ENCODE measurements around the gene SRXN1.
"Not testable (repeated sequence)": the region's sequence is repeated elsewhere in the genome, so short reads cannot be mapped to it uniquely, and the experiment has no call there.

SRXN1 gene

DNA sequence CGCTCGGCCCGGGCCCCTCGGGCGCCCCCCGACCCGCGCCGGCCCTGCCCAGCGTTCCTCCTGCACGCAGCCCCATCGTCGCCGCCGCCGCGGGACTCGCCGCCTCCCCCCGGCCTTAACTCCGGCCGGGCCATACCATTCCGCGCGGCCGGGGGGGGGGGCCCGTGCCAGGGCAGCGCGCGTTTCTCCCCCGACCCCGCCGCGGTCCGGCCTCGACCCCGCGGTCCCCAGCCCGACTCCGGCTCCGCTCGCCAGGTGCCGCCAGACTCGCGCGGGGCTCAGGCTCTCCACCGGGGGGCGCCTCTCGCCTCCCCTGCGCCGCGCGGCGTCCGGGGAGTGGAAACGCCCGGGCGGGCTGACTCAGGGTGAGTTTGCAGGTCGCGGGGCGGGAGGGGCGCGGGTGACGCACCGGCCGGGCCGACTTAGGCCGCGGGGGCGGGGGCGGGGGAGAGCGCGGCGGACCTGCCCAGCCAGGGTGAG, at the start of gene SRXN1:
TSS of gene SRXN1 (minus strand) at position 91 of the 480 bp plus-strand sequence. CDS start at position 76, 15 bp downstream.
- peak; percentile 79 for DNase-seq (ENCODE audit: low read depth)

DNA sequence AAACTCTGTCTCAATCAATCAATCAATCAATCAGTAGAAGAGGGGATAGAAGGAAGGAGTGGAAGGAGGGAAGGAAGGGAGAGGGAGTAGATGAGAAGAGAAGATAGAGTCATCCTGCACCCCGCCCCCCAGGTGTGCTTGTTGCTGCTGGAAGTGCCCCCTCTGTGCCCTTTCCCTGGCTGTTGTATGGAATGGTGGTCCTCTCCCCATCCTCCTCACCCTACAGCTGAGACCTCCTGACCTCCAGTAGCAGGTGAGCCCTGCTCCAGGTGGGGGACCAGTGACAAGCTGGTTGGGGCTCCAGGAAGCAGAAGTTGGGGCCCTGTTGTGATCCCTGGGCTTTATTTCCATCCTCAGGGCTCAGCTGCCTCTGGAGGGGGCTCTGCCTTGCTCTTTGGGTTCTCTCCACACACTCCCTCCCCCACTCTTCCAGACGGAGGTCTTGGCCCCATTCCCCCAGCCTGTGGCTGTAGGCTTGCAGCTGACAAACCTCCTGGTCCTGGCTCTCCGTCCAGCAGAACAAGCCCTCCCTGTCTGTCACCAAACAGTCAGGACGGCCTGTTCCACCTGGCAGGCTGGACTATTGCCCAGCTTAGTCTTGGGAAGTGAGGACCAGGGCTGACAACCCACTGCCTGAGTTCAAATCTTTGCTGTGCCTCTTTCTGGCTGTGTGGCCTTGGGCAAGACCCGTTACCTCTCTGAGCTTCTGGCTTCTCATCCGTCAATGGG, 48.6 kb upstream of the SRXN1 start:
- no peak for DNase-seq (ENCODE audit: low read depth)

DNA sequence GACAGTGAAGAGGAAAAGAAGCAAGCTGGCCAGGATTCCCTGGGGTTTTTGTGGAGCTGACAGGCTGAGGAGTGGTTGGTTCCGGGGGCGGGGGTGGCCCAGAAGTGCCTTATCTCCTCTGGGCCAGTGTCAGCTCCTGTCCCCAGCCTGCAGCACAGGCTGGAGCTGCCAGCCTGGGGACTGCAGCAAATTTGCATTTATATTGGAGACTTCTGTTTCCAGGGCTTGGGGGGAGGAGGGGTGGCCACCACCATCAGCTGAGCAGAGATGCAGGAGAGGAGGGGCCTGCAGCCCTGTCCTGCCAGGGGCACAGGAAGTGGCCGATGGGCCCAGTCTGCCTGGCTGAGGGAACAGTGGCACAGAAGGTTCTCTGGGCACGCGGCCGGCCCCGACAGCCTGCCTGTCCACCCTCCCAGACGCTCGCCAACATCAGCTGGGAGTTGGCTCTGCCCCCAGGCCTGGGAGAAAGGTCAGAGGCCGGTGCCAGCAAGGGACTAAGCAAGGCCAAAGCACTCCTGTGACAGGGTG, 46.9 kb upstream of the SRXN1 start:
- DNase-seq (ENCODE audit: low read depth): no peak

DNA sequence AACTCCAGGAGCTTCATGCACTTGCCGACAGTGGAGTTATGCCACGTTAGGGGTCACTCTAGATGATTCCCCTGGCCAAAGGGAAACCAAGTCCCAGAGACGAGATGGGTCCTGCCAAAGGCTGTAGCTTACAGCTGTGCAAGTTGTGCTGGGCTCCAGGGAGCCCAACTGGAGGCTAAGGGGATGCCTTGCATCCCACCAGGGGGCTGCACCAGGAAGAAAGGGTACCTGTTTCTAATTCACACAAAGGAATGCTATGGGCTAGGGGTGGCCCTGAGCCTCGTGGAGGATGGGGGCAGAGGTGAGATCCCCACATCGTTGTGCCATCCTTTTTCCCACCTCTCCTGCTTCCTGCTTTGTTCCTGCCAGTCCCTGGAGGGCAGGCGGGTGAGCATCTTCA, 46.3 kb upstream of the SRXN1 start:
- no peak for DNase-seq (ENCODE audit: low read depth)

DNA sequence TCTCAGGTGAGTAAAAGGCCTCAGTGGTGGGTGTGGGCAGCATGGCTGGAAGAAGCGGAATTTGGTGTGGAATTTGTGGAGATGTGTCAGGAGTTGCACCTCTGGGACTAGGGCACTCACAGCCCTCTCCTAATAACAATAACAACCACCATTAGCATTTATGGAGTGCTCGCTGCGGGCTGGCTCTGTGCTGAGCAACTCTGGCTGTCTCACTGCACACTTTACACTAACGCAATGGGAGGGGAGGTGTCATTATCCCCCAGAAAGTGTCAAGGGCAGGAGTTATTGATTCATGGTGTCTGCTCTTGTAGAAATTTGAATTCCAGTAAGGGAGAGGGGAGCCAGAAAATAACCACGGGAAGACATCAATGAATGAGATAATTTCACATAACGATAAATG, 45.3 kb upstream of the SRXN1 start:
- no peak for DNase-seq (ENCODE audit: low read depth)

DNA sequence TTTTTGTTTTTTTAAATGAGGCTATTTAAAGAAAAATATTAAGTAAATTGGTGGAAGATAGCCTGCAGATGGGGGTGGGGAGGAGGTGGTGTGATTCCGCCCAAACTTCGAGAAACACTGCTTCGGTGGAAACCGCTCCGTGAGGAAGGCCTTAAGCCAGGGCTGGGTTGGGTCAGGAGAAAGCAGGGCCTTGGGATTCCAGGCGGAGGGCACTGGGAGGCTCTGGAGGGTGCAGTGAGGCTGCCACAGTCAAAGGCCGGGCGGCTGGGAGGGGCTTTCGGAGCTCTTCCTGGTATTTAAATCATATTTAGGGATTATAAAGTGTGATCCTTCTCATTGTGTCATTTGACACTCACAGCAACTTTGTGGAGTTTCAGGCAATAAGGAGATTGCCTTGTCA, 44.8 kb upstream of the SRXN1 start:
- DNase-seq (ENCODE audit: low read depth): no peak

DNA sequence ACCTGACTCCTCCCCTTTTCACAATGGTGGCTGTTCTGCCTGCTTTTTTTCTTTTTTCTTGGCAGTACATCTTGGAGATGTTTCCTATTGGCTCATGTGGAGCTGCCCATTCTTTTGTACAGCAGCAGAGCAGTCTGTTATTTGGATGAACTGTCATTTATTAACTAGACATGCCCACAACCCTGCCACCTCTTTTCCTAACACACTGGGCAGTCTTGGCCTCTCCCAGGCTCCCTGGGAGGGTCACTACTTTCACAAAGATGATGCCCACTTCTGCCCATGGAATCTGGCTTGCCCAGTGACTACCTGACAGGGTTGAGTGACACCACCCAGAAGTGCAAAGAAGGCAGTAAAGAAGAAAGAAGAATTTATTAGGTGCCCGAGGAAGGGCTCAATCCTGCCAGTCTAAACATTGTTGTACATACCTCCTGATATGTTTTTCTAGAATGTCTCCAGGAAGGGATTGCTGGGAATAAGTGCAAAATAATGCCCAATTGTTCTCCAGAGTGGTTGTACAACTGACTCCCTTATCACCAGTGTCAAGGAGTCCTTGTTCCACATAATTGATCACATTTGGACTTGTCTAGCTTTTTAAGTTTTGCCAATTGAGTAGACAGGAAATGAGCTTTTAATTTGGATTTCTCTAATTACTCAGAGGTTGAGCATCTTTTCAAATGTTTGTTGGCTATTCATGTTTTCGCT, 42.3 kb upstream of the SRXN1 start:
- DNase-seq (ENCODE audit: low read depth): no peak

DNA sequence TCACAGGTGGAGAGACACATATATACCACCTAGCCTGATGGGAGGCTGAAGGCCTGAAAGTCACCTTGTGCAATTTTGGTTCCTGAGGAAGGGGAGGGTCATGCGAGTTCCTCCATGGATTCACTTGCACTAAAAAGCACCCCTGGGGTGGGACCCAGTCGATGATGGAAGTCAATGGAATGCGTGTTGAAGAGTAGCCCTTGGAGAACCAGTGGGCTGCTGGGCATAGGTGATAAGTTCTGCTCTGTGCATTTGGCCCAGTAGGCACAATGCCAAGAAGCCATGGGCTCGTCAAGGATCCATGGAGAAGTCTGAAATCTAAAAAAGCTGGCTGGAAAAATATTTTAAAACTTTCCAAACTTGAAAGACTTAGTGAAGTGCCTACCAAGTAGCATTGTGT, 41.5 kb upstream of the SRXN1 start:
- DNase-seq (ENCODE audit: low read depth): no peak

DNA sequence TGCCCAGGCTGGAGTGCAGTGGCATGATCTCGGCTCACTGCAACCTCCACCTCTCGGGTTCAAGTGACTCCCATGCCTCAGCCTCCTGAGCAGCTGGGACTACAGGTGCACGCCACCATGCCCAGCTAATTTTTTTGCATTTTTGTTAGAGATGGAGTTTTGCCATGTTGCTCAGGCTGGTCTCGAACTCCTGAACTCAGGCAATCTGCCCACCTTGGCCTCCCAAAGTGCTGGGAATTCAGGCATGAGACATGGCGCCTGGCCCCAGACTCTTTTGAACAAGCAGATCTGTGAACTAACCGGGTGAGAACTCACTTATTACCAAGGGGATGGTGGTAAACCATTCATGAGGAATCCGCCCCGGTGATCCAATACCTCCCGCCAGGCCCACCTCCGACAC, 40.8 kb upstream of the SRXN1 start:
- DNase-seq (ENCODE audit: low read depth): not testable (repeated sequence)

DNA sequence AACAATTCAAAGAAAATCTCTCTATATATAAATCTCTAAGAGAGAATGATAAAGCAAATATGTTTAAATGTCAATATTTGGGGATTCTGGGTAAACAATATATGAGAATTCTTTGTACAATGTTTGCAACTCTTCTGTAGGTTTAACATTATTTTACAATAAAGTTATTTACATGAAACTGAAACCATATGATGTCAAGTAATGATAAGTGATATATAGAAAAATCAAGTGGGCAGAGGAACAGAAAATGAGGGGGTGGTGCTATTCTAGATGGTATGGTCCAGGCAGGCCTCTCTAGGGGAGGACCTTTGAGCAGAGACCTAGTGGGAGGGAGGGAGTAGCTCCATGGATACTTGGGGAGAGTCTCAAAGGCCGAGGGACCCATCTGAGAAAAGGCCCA, 39.0 kb upstream of the SRXN1 start:
- no peak for DNase-seq (ENCODE audit: low read depth)

DNA sequence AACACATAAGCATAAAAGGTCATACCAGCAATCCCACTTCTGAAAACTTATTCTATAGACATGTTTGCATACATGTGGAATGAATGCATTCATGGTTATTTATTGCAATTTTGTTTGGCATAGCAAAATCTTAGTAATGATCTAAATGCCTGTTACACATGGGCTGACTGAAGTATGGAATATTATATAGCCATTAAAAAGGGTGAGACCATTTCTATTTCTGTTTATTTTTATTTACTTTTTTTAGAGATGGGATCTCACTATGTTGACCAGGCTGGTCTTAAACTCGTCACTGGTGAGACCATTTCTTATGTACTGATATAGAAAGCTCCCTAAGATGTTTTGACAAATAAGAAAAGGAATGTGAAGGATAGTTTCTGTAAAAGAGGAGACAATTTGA, 36.9 kb upstream of the SRXN1 start:
- no peak for DNase-seq (ENCODE audit: low read depth)

DNA sequence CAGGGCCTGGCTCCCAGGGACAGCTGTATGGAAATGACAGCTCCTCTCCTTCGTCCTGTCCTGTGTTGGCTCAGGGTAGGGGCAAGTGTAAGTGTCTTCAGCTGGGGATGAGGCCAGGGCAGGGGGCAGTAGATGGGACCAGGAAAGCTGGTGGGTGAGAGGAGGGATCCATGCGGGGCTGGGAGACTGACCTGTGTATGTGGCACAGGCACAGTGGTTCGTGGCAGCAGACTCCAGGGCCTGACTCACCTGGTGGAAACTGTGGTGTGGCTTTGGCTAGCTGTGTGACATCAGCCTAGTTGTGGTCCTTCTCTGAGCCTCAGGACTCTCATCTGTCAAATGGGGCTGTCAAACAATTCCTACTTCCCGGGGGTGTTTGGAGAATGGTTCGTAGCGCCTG, 36.3 kb upstream of the SRXN1 start:
- no peak for DNase-seq (ENCODE audit: low read depth)

DNA sequence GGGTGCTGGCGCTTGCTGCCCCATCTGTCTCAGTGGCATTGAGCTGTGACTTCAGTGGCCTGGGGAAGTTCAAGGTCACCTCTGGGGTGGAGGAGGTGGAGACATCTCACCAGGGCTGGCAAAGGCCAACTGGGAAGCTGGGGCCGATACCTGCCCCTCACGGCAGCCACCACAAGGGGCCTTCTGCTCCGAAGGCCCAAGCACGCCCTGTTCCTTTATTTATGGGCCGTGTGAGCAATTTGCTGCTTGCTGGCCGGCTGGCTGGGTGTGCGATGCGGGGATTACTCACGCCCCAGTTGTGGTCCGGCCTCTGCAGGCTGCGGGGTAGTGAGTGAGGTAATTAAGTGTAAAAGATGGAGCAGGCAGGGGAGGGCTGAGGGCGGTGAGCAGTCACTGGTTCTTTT, 35.8 kb upstream of the SRXN1 start:
- no peak for DNase-seq (ENCODE audit: low read depth)

DNA sequence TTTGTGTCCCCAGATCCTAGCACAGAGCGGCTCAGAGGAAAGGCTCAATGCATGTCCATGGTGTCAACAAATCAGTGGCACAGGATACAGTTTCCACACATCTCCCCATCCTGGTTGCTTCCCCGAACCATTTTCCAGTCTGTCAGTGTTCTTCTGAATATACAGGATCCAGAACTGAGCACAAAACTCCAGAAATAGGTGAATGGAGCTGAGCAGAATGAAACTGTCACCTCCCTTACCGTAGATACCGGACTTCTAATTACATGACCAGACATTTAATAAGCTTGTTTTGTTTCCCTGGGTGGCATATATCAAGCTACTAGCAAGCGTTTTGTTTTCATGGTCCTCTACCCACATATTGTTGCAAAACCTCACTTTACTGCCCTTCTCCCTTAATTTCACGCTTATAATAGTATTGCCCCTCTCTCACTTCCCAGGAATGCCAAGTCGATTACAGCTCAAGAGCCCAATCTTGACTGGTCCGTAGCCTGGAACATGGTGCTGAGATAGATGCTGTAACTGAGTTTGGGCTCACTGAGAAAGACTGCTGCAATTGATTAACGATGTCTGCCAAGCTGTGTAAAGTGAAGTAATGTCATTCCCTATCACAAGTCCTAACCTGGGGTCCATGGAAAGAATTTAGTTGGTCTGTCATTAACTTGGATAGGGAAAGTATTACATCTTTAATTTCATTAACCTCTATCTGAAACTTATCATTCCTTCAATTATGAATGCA, 34.6 kb upstream of the SRXN1 start:
- no peak for DNase-seq (ENCODE audit: low read depth)

DNA sequence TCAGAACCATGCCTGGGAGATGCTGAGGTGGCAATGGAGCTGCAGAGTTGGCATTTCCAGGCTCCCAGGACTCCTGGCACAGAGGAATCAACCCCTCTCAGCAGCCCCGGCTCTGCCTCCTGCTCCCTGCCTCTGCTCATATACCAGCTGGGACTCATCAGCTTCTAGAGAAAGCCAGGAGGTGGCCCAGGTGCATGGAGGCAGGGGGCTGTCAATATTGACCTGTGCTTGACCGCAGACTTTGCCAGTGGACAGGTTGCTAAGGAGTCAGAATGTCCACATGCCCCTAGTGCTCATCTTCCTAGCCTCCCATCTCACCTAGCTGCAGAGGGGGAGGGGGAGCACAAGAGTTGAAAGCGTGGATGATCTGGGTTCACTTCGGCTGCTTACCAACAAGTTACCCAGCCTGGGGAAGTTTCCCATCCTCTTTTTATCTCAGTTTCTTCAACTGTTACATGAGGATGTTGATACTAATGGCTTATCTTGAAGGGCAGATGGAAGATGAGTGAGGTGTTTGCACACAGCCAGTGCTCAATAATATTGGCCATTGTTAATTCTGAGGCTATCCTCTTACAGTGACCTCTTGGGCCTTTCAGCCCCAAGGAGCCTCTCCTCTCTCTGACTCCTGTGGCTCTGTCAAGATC, 31.8 kb upstream of the SRXN1 start:
- no peak for DNase-seq (ENCODE audit: low read depth)

DNA sequence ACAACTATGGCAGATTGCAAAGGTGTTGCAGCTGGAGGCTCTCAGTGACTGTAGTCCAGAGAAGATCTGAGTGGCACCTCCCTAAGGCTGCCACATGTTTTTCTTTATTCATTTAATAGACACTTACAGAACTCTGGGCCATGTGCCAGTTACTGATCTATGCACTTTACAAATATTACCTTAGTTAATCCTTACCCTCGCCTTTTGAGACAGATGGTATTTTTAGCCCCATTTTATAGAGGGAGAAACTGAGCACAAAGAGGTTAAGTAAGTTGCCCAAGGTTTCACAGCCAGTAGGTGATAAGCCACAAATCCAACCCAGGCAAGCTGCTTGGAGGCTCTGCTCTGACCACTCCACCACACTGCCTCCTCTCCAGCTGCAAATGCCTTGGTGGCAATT, 29.1 kb upstream of the SRXN1 start:
- DNase-seq (ENCODE audit: low read depth): no peak

DNA sequence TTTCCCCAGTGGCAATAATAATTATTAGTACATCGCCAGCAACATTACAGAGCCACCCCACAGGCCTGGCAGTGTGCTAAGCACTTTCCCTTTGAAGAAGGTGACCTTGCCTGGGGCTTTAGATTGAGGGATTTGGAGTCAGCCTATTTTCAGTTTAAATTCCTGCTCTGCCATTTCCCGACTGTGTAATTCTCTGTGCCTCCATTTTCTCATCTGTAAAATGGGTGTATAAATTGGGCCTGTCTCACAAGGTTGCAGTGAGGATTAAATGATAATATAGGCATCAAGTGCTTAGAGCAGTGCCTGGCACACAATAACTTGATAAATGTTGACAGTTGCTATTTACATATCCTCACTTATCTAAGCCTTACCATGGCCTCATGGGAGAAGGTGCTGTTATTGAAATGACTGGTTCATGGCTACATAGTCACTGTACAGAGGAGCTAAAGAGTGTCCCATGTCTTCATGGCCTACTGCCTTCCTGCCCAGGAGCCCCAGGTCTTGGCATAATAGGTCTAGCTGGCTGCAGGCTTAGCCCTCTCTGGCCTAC, 27.7 kb upstream of the SRXN1 start:
- no peak for DNase-seq (ENCODE audit: low read depth)

DNA sequence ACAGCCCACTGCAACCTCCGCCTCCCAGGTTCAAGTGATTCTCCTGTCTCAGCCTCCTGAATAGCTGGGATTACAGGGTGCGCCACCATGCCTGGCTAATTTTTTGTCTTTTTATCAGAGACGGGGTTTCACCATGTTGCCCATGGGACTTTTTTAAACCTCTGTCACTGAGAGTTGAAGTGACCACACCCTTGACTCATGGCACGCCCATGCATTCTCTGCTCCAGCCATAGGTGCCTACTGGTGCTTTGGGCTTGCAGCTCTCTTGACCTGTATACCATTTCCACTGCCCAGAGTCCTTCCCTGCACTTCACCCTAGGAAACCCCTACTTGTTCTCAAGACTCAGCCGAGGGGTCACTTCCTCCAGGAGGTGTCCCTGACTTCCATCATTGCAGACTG, 25.0 kb upstream of the SRXN1 start:
- DNase-seq (ENCODE audit: low read depth): no peak

DNA sequence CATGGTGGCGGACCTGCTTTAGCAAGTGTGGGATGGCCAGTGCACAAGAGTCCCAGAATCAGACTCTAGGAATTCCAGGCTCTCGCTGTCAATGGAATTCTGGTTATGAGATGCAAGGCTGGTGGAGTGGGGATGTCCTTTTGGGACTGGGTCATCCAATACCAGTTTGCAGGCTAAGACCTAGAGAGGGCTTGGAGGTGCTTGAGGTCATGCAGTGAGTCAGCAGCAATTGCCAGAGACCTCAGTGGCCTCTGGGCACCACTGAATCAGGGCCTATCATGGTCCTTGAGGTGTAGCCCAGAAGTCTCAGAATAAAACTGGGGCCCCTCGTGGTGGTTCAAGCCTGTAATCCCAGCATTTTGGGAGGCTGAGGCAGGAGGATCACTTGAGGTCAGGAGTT, 24.0 kb upstream of the SRXN1 start:
- no peak for DNase-seq (ENCODE audit: low read depth)

DNA sequence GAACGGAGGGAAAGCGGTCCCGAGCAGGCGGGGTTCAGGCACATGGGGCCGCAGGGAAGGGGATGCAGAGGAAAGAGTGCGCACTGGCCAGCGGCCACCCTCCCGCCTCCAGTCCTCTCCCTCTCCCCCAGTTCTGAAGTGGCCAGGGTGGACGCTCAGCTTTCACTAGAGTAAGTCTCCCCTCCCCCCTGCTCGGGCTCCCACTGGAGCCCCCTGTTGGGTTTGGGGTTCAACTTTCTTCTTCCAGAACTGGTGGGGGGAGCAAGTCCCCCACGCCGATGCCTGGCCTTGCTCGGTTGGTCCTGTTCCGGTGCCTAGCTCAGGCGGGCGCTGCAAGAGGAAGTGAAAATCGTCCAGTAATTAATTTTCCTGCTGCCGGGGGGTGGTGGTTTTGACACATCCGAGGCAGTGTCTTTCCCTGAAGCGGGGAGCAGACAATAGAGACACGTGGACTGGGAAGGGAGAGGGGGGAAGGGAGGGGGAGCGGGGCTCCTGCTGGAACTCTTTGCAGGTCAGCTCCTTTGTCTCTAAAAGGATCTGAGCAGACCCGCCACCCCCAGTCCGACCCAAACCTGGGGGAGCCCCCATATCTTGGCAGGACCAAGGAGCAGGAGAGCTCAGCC, 23.4 kb upstream of the SRXN1 start:
- no peak for DNase-seq (ENCODE audit: low read depth)

Measured in stimulated activated CD8-positive, alpha-beta memory T cell treated with anti-CD3 and anti-CD28 coated beads, Interleukin-4, amount 100 ng/mL, for 24 hours (primary cell).